Right ventricle myocardium superior (tissue), 1 donor: ENCODE data around the gene GALNT4. TPM values are rescaled to one million over a fixed set of nuclear protein-coding genes. Genes with fewer than 3 reads are reported as not detected.

ENCODE experiments used
- ATAC-seq: fragments of 200-7000 bp; cut with Tn5 transposase; one replicate; pipeline ENCODE4 v1.9.1; 2020; ENCODE audit warnings: mild to moderate bottlenecking; ENCODE audit not compliant: poor library complexity
- DNase-seq: peaks from one replicate; pipeline ENCODE4 v3.0.0-alpha.2; 2020
- intact Hi-C: fragments of 100-400 bp; cut with DNase I; formaldehyde crosslinking; loops from one replicate; pipeline ENCODE4 v1.11.2; 2022
- total RNA-seq: library from RNA; stranded (reverse); fragmentation: NEBNext Ultra II Directional; extraction: Animal tissue kit (Norgen Biotek cat#: 25700); gene quantifications from one replicate; pipeline ENCODE4 v1.2.1, GENCODE V29; 2021
- donor health status: DM: no; HTN: yes; CAD: no; lungs with severe emphysema.

The GALNT4 gene
- total RNA-seq, 1 donor from 2014 or later, result 2.2 TPM

DNA sequence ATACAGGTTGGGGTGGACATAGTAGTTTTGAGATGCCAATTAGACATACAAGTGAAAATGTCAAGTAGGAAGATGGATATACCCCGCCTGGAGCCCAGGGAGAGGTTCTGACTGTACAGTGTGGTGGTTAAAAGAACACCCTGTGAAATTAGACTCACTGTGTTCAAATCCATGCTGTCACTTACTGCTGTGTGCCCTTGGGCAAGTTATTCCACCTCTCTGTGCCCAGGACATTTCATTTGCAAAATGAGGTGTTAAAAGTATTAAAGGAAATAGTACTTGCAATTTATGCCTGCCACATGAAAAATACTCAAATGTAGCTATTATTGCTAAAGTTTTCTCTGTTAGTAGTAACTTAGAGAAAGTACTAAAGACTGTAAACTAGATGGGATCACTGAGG lies 18.5 kb downstream of the GALNT4 start:
- ATAC-seq (no peak), DNase-seq (no peak)
- intact Hi-C loops, result no loop called here

DNA sequence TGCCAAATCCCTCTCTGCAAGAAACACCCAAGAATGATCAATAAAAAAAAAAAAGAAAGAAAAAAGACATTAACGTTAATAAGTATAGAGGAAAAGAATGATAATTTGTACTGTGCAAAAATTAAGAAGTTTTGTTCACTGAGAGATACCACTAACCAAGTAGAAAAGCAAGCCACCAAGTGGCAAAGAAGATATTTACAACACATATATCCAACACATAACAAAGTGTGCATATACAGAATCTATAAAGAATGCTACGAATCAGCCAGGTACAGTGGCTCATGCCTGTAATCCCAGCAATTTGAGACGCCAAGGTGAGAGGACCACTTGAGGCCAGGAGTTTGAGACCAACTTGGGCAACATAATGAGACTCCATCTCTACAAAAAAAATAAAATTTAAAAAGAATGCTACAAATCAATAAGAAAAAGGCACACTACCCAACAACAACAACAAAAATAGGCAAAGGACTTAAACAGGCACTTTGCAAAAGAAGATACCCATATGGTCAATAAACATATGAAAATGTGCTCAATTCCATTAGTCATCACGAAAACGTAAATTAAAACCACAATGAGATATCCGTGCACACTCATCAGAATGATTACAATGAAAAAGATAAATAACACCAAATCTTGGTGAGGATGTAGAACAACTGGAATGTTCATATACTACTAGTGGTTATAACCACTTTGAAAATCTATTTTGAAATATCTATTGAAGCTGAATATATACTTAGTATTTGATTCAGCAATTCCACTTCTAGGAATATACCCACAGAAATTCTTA lies 19.8 kb downstream of the GALNT4 start:
- intact Hi-C loops, result no loop called here
- ATAC-seq (no peak), DNase-seq (no peak)

DNA sequence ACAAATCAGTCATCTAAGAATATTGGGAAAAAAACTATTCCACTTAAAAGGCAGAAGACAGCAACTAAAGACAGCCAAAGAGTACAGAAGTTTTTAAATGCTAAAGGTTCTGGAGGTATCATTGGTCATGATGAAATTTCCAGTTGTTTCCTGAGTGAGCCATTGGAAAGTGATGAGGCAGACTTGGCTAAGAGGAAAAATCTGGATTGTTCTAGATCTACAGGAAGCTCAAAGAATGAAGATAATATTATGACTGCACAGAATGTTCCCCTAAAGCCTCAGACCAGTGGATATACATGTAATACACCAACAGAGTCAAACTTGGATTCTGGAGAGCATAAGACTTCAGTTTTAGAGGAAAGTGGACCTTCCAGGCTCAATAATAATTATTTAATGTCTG lies 22.8 kb downstream of the GALNT4 start:
- intact Hi-C loops, result no loop called here
- DNase-seq (no peak), ATAC-seq (no peak)

DNA sequence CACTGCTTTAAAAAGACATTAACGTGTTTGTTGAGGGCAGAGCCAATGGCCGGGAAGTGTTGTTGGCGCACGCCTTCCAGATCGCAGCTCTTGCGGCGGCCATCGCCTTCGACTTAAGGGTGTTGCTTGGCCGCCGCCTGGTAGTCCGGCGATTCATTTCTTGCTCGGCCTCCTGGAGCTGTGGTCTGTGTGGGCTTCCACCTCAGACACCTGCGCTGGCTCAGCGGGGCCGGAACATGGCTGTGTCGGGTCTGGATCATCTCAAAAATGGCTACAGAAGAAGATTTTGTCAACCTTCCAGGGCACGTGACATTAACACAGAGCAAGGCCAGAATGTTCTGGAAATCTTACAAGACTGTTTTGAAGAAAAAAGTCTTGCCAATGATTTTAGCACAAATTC lies 24.7 kb downstream of the GALNT4 start:
- DNase-seq, result no peak
- no peak for ATAC-seq
- intact Hi-C loops, result no loop called here

DNA sequence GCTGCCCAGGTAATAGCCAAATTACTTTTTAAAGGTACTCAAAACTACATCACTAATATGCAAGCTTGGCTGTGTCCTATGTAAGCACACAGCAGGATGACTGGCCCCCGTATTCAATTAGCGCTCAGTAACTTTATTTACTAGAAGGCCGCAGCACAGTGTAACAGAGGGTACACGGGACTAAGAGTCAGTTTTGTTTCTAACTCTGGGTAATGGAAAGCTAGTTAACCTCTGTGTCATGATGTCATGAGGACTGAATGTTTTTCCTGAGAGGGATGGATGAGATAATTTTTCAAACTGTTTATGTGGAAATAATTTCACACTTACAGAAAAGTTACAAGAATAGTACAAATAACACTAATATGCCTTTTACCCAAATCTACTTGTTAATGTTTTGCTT lies 27.1 kb downstream of the GALNT4 start:
- intact Hi-C loops, result no loop called here
- DNase-seq (no peak), ATAC-seq (peak; percentile 71)

DNA sequence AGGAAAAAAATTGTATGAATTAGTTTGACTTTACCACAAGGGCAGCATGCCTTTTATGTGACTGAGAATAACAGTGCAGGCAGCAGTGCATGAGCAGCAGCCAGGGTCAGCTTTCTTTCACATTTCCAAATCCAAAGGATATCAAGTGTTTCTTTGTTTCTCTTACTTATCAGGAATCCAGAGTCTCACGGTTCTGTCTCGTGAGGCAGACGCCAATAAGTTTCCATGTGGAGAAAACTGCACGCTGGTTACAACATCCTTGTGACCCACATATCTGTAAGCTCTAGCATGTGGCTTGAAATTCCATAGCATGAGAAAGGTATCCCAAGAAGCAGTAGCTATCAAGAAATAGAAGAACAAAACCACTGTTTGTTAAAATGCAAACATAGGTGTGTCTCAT lies 27.6 kb downstream of the GALNT4 start:
- intact Hi-C loops, result no loop called here
- ATAC-seq, result peak; percentile 77
- DNase-seq, result no peak

DNA sequence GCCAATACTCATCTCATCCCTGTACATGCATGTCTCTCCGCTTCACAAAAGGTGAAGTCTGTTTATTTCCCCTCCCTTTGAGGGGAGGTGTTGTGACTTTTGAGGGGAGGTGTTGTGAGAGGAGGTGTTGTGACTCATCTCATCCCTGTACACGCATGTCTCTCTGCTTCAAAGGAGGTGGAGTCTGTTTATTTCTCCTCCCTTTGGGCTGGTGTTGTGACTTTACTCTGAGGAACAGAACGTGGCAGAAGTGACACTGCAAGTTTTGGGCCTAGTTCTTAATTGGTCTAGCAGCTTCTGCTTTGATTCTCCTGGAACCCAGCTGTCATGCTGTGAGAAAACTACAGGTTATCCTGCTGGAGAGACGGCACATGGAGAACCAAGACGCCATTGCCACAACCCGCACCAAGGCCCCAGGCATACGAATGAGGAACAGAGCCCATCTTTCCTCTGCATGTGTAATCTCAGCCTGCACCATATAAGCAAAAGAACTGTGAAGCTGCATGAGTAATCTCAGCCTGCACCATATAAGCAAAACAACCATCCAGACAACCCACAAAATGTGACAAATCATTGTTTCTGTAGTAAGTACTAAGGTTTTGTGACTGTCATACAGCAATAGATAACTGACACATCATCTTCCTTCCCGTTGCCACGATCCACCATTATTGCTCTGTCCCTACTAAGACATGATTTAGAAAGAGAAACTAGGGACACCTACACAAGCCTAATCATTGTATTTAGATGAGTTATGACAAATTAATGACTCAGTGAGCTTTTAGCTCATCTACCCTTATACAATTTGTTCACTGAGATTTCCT lies 30.0 kb downstream of the GALNT4 start:
- no peak for ATAC-seq
- no peak for DNase-seq
- intact Hi-C loops, result no loop called here

DNA sequence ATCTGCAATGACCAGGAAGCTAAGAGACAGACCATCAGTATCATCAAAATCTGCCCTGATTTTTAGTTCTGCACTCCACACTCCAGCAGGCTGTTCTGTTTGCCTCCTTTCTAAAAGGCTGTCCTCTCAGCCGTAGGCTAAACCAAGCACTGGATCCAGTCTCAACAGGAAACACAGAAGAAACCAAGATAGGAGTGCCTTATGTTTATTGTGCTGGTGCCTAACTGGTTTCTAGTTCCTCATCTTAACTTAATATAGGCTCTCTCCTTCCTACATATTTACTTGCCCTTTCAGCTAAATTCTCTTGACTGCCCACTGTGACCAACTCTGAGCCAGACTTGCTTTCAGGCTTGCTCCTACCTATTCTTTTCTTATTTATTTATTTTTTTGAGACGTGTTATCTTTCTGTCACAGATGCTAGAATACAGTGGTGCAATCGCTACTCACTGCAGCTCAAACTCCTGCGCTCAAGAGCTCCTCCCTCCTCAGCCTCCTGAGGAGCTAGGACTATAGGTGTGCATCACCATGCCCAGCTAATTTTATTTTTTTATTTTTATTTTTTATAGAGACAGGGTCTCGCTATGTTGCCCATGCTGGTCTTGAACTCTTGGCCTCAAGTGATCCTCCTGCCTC lies 30.8 kb downstream of the GALNT4 start:
- no peak for ATAC-seq
- DNase-seq, result no peak
- intact Hi-C loops, result no loop called here

DNA sequence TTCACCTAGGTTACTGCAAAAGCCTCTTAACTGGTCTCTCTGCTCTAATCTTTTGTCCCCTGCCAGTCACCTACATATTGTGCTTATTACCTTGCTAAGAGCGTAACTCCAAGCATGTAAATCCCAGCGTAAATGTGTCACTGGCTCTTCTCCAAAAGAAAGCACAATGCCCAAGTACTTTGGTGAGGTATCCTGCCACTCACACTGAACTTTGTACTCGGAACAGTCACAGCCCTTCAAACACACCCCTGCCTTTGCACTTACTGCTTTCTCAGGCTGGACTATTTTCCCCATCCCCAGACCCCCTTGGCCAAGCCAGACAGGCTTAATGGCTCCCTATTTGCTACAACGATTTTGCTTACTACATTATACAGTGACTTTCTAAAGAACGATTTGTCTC lies 31.7 kb downstream of the GALNT4 start:
- no peak for ATAC-seq
- DNase-seq, result no peak
- intact Hi-C loops, result no loop called here

DNA sequence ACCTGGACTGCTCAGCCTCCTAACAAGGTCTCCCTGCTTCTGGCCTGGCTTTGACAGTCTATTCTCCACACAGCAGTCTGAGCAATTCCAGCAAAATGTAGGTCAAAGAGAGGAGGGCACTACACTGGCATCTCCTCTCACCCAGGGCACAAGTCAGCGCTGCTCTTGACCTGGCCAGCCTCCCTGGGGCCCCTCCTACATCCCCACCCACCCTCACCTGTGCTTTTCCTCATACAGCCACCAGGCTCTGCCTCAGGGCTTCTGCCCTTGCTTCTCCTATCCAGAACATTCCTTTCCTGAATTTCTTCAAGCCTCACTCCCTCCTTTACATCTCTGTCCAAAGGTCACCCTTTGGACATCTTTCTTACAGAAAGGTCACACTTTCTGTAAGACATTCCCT lies 33.7 kb downstream of the GALNT4 start:
- intact Hi-C loops, result no loop called here
- ATAC-seq (no peak), DNase-seq (no peak)

DNA sequence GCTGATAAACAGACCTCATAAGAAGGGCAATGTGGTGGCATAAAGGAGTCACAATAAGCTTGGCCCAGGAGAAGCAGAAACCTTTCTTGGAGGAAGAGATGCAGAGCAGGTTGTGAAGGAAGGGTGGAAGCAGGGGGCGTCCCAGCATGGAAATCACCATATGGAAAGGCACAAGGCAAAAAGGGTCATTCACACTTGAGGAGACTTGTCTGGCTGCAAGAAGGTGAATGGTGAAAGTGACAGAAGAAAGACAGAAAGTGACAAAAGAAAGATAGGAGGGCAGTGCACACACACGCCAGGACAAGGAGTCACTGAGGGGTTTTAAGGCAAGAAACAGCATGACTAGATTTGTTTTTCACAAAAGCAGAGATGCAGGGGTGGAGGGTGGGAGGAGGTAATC lies 38.3 kb downstream of the GALNT4 start:
- intact Hi-C loops, result no loop called here
- DNase-seq (no peak), ATAC-seq (no peak)

DNA sequence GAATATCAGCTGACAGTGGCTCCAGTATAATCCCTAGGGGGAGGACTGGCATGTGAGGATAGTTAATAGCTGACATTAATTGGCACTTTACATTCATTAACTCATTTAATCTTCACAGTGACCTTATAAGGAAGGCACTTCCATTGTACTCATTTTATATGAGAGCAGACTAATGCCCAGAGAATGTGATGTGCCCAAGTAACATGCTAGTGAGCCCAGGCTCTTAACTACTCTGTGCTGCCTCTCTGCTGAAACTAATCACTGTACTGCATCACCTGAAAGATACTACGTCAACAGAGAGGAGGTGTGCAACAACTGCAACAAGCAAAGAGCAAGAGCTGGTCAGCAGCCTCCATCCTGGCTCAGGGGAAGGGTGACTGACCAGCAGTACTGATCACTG lies 40.1 kb downstream of the GALNT4 start:
- intact Hi-C loops, result no loop called here
- ATAC-seq (no peak), DNase-seq (no peak)

DNA sequence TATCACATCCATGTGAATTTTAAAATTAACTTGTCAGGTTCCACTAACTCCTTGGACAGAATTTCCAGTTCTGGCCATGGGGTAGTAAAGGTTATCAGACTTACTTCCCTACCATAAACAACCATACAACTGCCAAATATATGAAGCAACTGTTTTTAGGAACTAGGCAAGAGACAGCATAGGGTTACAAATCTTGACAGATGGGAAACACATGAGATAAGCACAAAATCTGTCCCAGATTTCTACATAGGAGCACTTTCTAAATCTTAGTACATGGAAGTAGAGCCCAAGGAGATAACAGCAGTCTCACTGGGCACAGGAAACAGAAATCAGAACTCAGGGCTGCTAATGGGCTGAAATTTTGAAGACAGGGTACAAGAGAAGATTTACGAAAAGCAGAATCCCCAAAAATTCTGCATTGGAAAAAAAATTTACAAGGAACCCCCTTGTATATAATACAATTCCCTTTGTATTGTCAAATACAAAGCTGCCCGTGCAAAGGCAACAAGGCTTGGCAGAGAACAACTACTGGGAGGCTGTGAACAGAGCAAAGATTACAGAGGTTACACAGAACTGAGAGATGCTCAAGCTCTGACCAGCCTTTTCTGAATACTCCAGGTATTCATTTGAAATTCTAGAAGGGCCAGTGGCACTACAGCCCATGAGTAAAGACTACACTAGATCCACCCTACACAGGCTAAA lies 43.2 kb downstream of the GALNT4 start:
- DNase-seq, result no peak
- ATAC-seq, result no peak
- intact Hi-C loops, result no loop called here

DNA sequence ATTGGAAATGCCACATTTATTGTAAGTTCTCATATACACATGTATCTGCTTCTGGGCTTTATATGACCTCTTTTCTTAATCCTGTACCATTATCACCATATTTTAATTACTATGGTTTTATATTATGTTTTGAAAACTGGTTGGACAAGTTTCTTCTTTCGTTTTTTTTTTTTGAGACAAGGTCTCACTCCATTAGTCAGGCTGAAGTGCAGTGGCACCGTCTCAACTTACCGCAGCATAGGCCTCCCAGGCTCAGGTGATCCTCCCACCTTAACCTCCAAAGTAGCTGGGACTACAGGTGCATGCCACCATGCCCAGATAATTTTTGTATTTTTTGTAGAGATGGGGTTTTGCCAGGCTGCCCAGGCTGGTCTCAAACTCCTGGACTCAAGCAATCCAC lies 44.6 kb downstream of the GALNT4 start:
- ATAC-seq (no peak), DNase-seq (no peak)
- intact Hi-C loops, result no loop called here

DNA sequence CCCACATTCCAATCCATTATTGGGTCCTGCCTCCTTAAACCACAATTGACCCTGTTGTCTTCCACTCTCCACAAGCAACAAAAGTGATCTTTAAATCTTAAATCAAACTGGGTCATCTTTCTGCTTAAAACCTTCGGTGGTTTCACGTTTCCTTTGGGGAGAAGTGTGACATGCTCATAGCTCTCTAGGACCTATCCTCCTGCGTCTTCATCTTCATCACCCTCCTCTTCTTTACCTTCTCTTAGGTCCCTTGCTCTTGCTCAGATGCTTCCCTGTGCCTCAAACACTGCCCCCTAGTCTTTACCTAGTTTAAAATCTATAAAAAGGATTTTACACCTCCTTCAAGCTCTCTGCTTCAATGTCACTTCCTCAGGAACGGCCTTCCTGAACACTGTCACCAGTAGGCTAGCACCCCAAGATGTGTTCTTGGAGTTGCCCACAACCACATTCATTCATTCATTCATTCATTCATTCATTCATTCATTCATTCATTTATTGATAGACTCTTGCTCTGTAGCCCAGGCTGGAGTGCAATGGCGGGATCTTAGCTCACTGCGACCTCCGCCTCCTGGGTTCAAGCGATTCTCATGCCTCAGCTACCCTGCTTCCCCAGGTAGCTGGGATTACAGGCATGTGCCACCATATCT lies 46.8 kb downstream of the GALNT4 start:
- DNase-seq (no peak), ATAC-seq (no peak)
- intact Hi-C loops, result no loop called here

DNA sequence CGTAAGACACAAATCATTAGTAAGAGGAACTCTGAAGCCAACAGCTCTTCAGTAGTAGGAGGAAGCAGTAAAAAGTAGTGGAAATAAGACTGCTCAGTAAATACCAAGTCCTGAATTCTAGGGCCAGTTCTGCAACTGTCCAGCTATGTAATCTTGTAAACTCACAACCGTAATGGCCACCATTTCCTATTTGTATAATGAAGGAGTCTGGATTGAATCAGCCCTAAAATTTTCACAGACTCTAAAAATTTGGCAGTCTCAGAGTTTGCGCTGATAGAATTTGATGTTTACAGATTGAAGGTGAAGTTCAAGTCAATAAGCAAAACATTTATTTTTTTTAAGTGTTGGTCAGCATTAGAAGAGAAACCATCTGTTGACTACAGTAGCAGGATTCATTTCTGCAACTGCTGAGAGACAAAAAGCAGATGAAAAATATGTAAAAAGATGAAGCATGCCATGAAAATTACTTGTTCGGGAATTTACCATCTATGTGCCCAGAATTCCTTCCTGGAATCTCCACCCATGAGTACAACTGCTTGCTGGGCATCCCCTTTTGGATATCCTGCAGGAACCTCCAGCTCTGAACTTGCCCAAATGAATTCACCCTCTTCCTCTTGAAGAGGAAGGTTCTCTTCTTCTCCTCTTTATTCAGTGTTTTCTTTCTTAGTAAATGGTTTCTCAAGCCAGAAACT lies 47.5 kb downstream of the GALNT4 start:
- intact Hi-C loops, result no loop called here
- no peak for ATAC-seq
- no peak for DNase-seq

DNA sequence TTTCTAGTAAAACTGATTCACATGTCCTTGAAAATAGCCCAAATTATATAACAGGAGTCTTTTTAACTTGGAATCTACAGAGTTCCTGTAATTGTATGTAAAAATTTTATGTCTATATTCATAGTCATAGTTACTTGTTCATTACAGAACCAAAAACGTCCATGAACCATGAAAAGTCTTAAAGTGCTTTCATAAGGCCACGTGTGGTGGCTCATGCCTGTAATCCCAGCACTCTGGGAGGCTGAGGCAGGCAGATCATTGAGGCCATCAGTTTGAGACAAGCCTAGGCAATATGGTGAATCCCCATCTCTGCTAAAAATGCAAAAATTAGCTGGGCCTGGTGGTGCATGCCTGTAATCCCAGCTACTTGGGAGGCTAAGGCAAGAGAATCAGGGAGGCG lies 48.4 kb downstream of the GALNT4 start:
- intact Hi-C loops, result no loop called here
- no peak for DNase-seq
- ATAC-seq, result no peak

DNA sequence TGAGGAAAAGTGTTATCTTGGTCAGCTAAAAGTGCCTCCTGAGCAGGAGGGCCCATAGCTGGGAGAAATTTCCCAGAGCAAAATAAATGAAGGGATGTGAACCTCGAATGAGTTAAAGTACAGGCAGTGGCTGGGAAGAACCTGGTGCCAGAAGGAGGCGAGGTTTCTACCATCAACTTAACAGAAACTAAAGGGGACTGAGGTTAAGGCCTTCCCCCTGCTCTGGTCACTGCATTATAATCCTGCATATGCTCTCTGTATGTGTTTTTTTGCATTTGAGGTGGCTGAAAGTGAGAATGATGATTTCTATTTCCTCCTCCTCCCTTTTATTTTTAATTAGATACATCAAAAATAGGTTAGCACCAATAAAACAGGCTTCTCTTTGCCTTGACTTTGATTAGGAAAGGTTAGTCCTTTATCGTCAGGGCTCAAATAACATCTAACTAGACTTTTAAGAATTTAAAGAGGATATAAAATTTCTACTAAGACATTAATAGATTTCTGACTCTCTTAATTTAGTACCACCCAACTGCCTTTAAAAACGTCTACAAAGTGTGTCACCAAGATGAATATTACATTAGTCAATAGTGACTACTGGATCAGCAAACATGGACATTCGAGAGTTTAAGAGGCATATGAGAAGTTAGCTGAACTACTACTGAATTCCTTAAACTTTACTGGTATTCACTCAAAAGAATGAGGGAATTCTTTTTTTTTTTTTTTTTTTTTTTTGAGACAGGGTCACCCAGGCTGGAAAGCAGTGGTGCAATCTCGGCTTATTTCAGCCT lies 49.2 kb downstream of the GALNT4 start:
- intact Hi-C loops, result no loop called here
- DNase-seq (no peak), ATAC-seq (no peak)
